HuH-7.5 (cell line): ENCODE results near the gene STRN3.
"Not testable (repeated sequence)": the region's sequence is repeated elsewhere in the genome, so short reads cannot be mapped to it uniquely, and the experiment has no call there.

Source experiments
- DNase-seq: peaks from one replicate; pipeline ENCODE4 v3.0.0; 2011; ENCODE audit warnings: low spot score

Gene STRN3

GRCh38 chr14:30907659-30908057, 118.5 kb downstream of the STRN3 start:
- no peak for DNase-seq

GRCh38 chr14:30906752-30907658, 119.2 kb downstream of the STRN3 start:
- DNase-seq: no peak

- no peak for DNase-seq
These were observed 122.7 kb downstream of the STRN3 start for GRCh38 chr14:30903285-30904124.

- not testable (repeated sequence) for DNase-seq
These were observed 129.1 kb downstream of the STRN3 start for GRCh38 chr14:30897121-30897520.

GRCh38 chr14:30896435-30896834, 129.7 kb downstream of the STRN3 start:
- DNase-seq: no peak

- no peak for DNase-seq
These were observed 131.2 kb downstream of the STRN3 start for GRCh38 chr14:30894923-30895515.

- no peak for DNase-seq
These were observed 132.4 kb downstream of the STRN3 start for GRCh38 chr14:30893819-30894218.

GRCh38 chr14:30889244-30889594, 137.0 kb downstream of the STRN3 start:
- no peak for DNase-seq

- no peak for DNase-seq
These were observed 137.5 kb downstream of the STRN3 start for GRCh38 chr14:30888480-30889243.

- DNase-seq: no peak
These were observed 140.1 kb downstream of the STRN3 start for GRCh38 chr14:30885840-30886740.

GRCh38 chr14:30884901-30885300, 141.3 kb downstream of the STRN3 start:
- no peak for DNase-seq

- no peak for DNase-seq
These were observed 142.5 kb downstream of the STRN3 start for GRCh38 chr14:30883508-30884294.

- no peak for DNase-seq
These were observed 143.7 kb downstream of the STRN3 start for GRCh38 chr14:30882431-30882830.

GRCh38 chr14:30876692-30877091, 149.5 kb downstream of the STRN3 start:
- DNase-seq: no peak

GRCh38 chr14:30875788-30876053, 150.5 kb downstream of the STRN3 start:
- no peak for DNase-seq

- DNase-seq: peak; percentile 73
These were observed 151.0 kb downstream of the STRN3 start for GRCh38 chr14:30874999-30875787.

GRCh38 chr14:30874120-30874998, 151.8 kb downstream of the STRN3 start, which contains the start of gene COCH:
COCH (plus strand) TSS chr14:30874559; CDS start chr14:30874939, 380 bp downstream.
- DNase-seq: peak; percentile 97
